ENCODE data around the gene TEX9. TPM values are rescaled to one million over a fixed set of nuclear protein-coding genes. Genes with fewer than 3 reads are reported as not detected.
"Not testable (repeated sequence)": the region's sequence is repeated elsewhere in the genome, so short reads cannot be mapped to it uniquely, and the experiment has no call there.

The TEX9 gene
- total RNA-seq, 4 donors from 2014 or later: 1.8 to 19.2 (median 5.6) TPM

- TF ChIP-seq EP300 (IDR thresholded peaks at IDR 0.05; ENCODE audit: low read depth): no peak
- no peak for TF ChIP-seq POLR2A (IDR thresholded peaks at IDR 0.05)
- no peak for TF ChIP-seq POLR2AphosphoS5 (IDR thresholded peaks at IDR 0.05)
- TF ChIP-seq CTCF (IDR thresholded peaks at IDR 0.05): no peak
- no peak overlapping the region for H3K27ac ChIP-seq
- H3K4me1 ChIP-seq: no peaks in the 10 kb centered on the region
- no peaks in the 10 kb centered on the region for H3K27me3 ChIP-seq
- WGBS, 2 donors (ENCODE audit: low coverage in 1 of 2): 77 to 100% methylated on average over 1 of the region's 1 CpG
- H3K4me3 ChIP-seq: no peak overlapping the region
- no peaks in the 10 kb centered on the region for H3K36me3 ChIP-seq
- in situ Hi-C loops (cut with MboI; ENCODE audit: low pct_ligation_motif_present in 1 of 4, low pct_unique_long_range_greater_than_20kb in 1 of 4, low sequenced_read_pairs in 3 of 4) (no loop called here), intact Hi-C loops (cut with DNase I; ENCODE audit: low total_unique reads) (no loop called here)
- DNase-seq: no peak
- H3K9me3 ChIP-seq: no peaks in the 10 kb centered on the region
These were observed 29.7 kb downstream of the TEX9 start for GRCh38 chr15:56394909-56395308.

GRCh38 chr15:56397325-56397724 is 32.1 kb downstream of the TEX9 start:
- H3K4me1 ChIP-seq; H3K27ac ChIP-seq; in situ Hi-C loops (cut with MboI; ENCODE audit: low pct_ligation_motif_present in 1 of 4, low pct_unique_long_range_greater_than_20kb in 1 of 4, low sequenced_read_pairs in 3 of 4); DNase-seq; H3K9me3 ChIP-seq; intact Hi-C loops (cut with DNase I; ENCODE audit: low total_unique reads); H3K27me3 ChIP-seq; H3K36me3 ChIP-seq; H3K4me3 ChIP-seq: not testable (repeated sequence)
- WGBS, 2 donors (ENCODE audit: low coverage in 1 of 2): 95 to 100% methylated on average over 1 to 3 of the region's 3 CpGs

- H3K27me3 ChIP-seq; H3K27ac ChIP-seq; in situ Hi-C loops (cut with MboI; ENCODE audit: low pct_ligation_motif_present in 1 of 4, low pct_unique_long_range_greater_than_20kb in 1 of 4, low sequenced_read_pairs in 3 of 4); H3K36me3 ChIP-seq; H3K9me3 ChIP-seq; DNase-seq; H3K4me3 ChIP-seq; H3K4me1 ChIP-seq; intact Hi-C loops (cut with DNase I; ENCODE audit: low total_unique reads): not testable (repeated sequence)
- 97% methylated on average over 11 of the region's 11 CpGs; no CpG with 5 or more reads in 1 of the 2 donors for WGBS, 2 donors (ENCODE audit: low coverage in 1 of 2)
These were observed 34.0 kb downstream of the TEX9 start for GRCh38 chr15:56399209-56399608.

GRCh38 chr15:56410721-56411120 is 45.5 kb downstream of the TEX9 start:
- H3K4me3 ChIP-seq: no peak overlapping the region
- H3K4me1 ChIP-seq: no peaks in the 10 kb centered on the region
- no peak for DNase-seq
- TF ChIP-seq EP300 (IDR thresholded peaks at IDR 0.05; ENCODE audit: low read depth) (no peak), POLR2A (IDR thresholded peaks at IDR 0.05) (no peak), POLR2AphosphoS5 (IDR thresholded peaks at IDR 0.05) (no peak), CTCF (IDR thresholded peaks at IDR 0.05) (no peak)
- H3K36me3 ChIP-seq: no peaks in the 10 kb centered on the region
- intact Hi-C loops (cut with DNase I; ENCODE audit: low total_unique reads) (no loop called here), in situ Hi-C loops (cut with MboI; ENCODE audit: low pct_ligation_motif_present in 1 of 4, low pct_unique_long_range_greater_than_20kb in 1 of 4, low sequenced_read_pairs in 3 of 4) (no loop called here)
- H3K27ac ChIP-seq: no peak overlapping the region
- H3K9me3 ChIP-seq: no peaks in the 10 kb centered on the region
- H3K27me3 ChIP-seq: no peaks in the 10 kb centered on the region

GRCh38 chr15:56411122-56411749 is 46.0 kb downstream of the TEX9 start:
- 70 to 84% methylated on average over 2 of the region's 2 CpGs for WGBS, 2 donors (ENCODE audit: low coverage in 1 of 2)
- TF ChIP-seq POLR2A (IDR thresholded peaks at IDR 0.05) (no peak), CTCF (IDR thresholded peaks at IDR 0.05) (no peak), EP300 (IDR thresholded peaks at IDR 0.05; ENCODE audit: low read depth) (no peak), POLR2AphosphoS5 (IDR thresholded peaks at IDR 0.05) (no peak)
- no peak for DNase-seq
- no peak overlapping the region for H3K27ac ChIP-seq
- intact Hi-C loops (cut with DNase I; ENCODE audit: low total_unique reads): no loop called here
- H3K27me3 ChIP-seq: no peaks in the 10 kb centered on the region
- H3K9me3 ChIP-seq: no peaks in the 10 kb centered on the region
- in situ Hi-C loops (cut with MboI; ENCODE audit: low pct_ligation_motif_present in 1 of 4, low pct_unique_long_range_greater_than_20kb in 1 of 4, low sequenced_read_pairs in 3 of 4): no loop called here
- no peak overlapping the region for H3K4me3 ChIP-seq
- no peaks in the 10 kb centered on the region for H3K4me1 ChIP-seq
- H3K36me3 ChIP-seq: no peaks in the 10 kb centered on the region

- in situ Hi-C loops (cut with MboI; ENCODE audit: low pct_ligation_motif_present in 1 of 4, low pct_unique_long_range_greater_than_20kb in 1 of 4, low sequenced_read_pairs in 3 of 4); H3K36me3 ChIP-seq; H3K4me1 ChIP-seq; H3K9me3 ChIP-seq; DNase-seq; H3K27me3 ChIP-seq; intact Hi-C loops (cut with DNase I; ENCODE audit: low total_unique reads); H3K4me3 ChIP-seq; H3K27ac ChIP-seq: not testable (repeated sequence)
- WGBS, 2 donors (ENCODE audit: low coverage in 1 of 2): 79% methylated on average over 1 of the region's 1 CpG; no CpG with 5 or more reads in 1 of the 2 donors
These were observed 48.0 kb downstream of the TEX9 start for GRCh38 chr15:56413114-56413733.

Data from transverse colon (tissue), 4 donors.